SK-N-SH (cell line): Measurements from ENCODE around the gene PECR. TPM values are rescaled to one million over a fixed set of nuclear protein-coding genes. Genes with fewer than 3 reads are reported as not detected.

Source experiments
- CTCF ChIA-PET: fragments of 300-600, 350-600 bp; formaldehyde crosslinking; extraction: SDS; loops from one replicate; lab custom pipeline; 2021; lab: Yijun Ruan, JAX
- POLR2A ChIA-PET: fragments of 350-600 bp; sonication (Branson Sonifier 250); formaldehyde crosslinking; extraction: SDS; loops from one replicate; lab custom pipeline; 2020; ENCODE audit warnings: antibody characterized with exemption, inconsistent platforms; lab: Yijun Ruan, JAX
- DNase-seq: peaks from one replicate; pipeline ENCODE4 v3.0.0; 2012
- H2AFZ ChIP-seq: fragments of 200-600 bp; sonication (generic); 2 replicates; pipeline ENCODE4 v1.8.1; 2016; ENCODE audit warnings: antibody characterized with exemption, mild to moderate bottlenecking, low read depth
- H3F3A ChIP-seq: fragments of 200-600 bp; sonication (generic); replicated peaks from 2 replicates; pipeline ENCODE3; 2016; ENCODE audit warnings: antibody characterized with exemption, mild to moderate bottlenecking; ENCODE audit not compliant: insufficient read depth
- H3K27ac ChIP-seq, 2 experiments: fragments of 200-500 bp in 1 of 2; fragments of 200-600 bp in 1 of 2; sonication (Bioruptor generic) in 1 of 2; sonication (generic), shearing (Covaris generic) in 1 of 2; 2 replicates each; pipeline versions ENCODE4 v1.5.1 to v1.6.1; 2014 to 2016; ENCODE audit warnings: low read depth in 2 of 2, inconsistent platforms in 1 of 2, low read length in 1 of 2, mild to moderate bottlenecking in 1 of 2, mixed read lengths in 1 of 2
- H3K27me3 ChIP-seq: fragments of 200-600 bp; sonication (generic), shearing (Covaris generic); 2 replicates; pipeline ENCODE4 v1.6.1; 2016; ENCODE audit warnings: mixed run types; ENCODE audit not compliant: insufficient read depth
- H3K36me3 ChIP-seq, 2 experiments: fragments of 200-500 bp in 1 of 2; fragments of 200-600 bp in 1 of 2; sonication (Bioruptor generic) in 1 of 2; sonication (generic) in 1 of 2; replicated peaks in 1 of 2; 2 replicates each; pipeline versions ENCODE3 to v1.5.1; 2014 to 2016; ENCODE audit warnings: low read length in 1 of 2, mild to moderate bottlenecking in 1 of 2; ENCODE audit not compliant: insufficient read depth in 2 of 2, control insufficient read depth in 1 of 2
- H3K4me1 ChIP-seq, 2 experiments: fragments of 200-500 bp in 1 of 2; fragments of 200-600 bp in 1 of 2; sonication (Bioruptor generic) in 1 of 2; sonication (generic), shearing (Covaris generic) in 1 of 2; 2 replicates each; pipeline versions ENCODE4 v1.5.1 to v1.6.1; 2014 to 2016; ENCODE audit warnings: low read depth in 1 of 2, low read length in 1 of 2, mixed run types in 1 of 2; ENCODE audit not compliant: insufficient read depth in 2 of 2, control insufficient read depth in 1 of 2
- H3K4me2 ChIP-seq: fragments of 200-600 bp; sonication (generic), shearing (Covaris generic); 2 replicates; pipeline ENCODE4 v1.6.1; 2017; ENCODE audit warnings: mixed run types
- H3K4me3 ChIP-seq, 2 experiments: fragments of 200-500 bp in 1 of 2; fragments of 200-600 bp in 1 of 2; sonication (Bioruptor generic) in 1 of 2; sonication (generic), shearing (Covaris generic) in 1 of 2; 2 replicates each; pipeline versions ENCODE4 v1.5.1 to v1.8.1; 2014 to 2016; ENCODE audit warnings: low read depth in 2 of 2, inconsistent platforms in 1 of 2, low read length in 1 of 2, mild to moderate bottlenecking in 1 of 2, mixed read lengths in 1 of 2, moderate library complexity in 1 of 2
- H3K79me2 ChIP-seq: fragments of 200-600 bp; sonication (generic); 2 replicates; pipeline ENCODE4 v1.8.1; 2017; ENCODE audit warnings: mild to moderate bottlenecking; ENCODE audit not compliant: insufficient read depth
- H3K9ac ChIP-seq: fragments of 200-600 bp; sonication (generic); 2 replicates; pipeline ENCODE4 v1.6.1; 2017; ENCODE audit warnings: mixed run types
- H3K9me2 ChIP-seq: fragments of 200-600 bp; sonication (generic); 2 replicates; pipeline ENCODE4 v1.6.1; 2017; ENCODE audit warnings: mixed run types
- H3K9me3 ChIP-seq: fragments of 200-600 bp; sonication (generic); 2 replicates; pipeline ENCODE4 v1.6.1; 2017; ENCODE audit warnings: mixed run types, mild to moderate bottlenecking, moderate library complexity
- H4K20me1 ChIP-seq: fragments of 200-600 bp; sonication (generic); 2 replicates; pipeline ENCODE4 v1.6.1; 2017; ENCODE audit warnings: mild to moderate bottlenecking, mixed run types; ENCODE audit not compliant: insufficient read depth
- CTCF ChIP-seq: fragments of 200-600 bp; sonication (generic); IDR thresholded peaks from 2 replicates; pipeline ENCODE4 v1.6.1; 2017; ENCODE audit warnings: antibody characterized with exemption, mild to moderate bottlenecking, moderate library complexity
- EP300 ChIP-seq, 2 experiments: IDR thresholded peaks; 2 replicates each; pipeline versions ENCODE4 v1.4.0 to v1.6.1; 2012; ENCODE audit warnings: borderline replicate concordance in 1 of 2, low read depth in 1 of 2, low read length in 1 of 2
- EZH2phosphoT487 ChIP-seq: fragments of 200-600 bp; sonication (generic); IDR thresholded peaks from 2 replicates; pipeline ENCODE4 v1.6.1; 2017; ENCODE audit warnings: low read depth, mixed run types, mild to moderate bottlenecking, antibody characterized with exemption, moderate library complexity, borderline replicate concordance
- FOSL2 ChIP-seq: IDR thresholded peaks from 2 replicates; pipeline ENCODE4 v1.4.0; 2012; ENCODE audit warnings: low read depth, mild to moderate bottlenecking, moderate library complexity, borderline replicate concordance
- FOXM1 ChIP-seq: IDR thresholded peaks from 2 replicates; pipeline ENCODE4 v1.4.0; 2012; ENCODE audit warnings: low read depth, mild to moderate bottlenecking
- GABPA ChIP-seq: IDR thresholded peaks from 2 replicates; pipeline ENCODE4 v1.4.0; 2012; ENCODE audit warnings: low read depth, mild to moderate bottlenecking
- GATA2 ChIP-seq: sonication (generic); formaldehyde crosslinking; IDR thresholded peaks from 2 replicates; pipeline ENCODE4 v1.5.0; 2020; ENCODE audit warnings: mild to moderate bottlenecking, missing genetic modification reagents
- JUND ChIP-seq: IDR thresholded peaks from 2 replicates; pipeline ENCODE4 v1.4.0; 2012
- MEF2A ChIP-seq: IDR thresholded peaks from 2 replicates; pipeline ENCODE4 v1.4.0; 2012; ENCODE audit warnings: low read depth, borderline replicate concordance
- MXI1 ChIP-seq: IDR thresholded peaks from 2 replicates; pipeline ENCODE4 v1.6.1; 2012; ENCODE audit warnings: mild to moderate bottlenecking, low read depth, low read length, improper control_type of control experiment
- NFIC ChIP-seq: IDR thresholded peaks from 2 replicates; pipeline ENCODE4 v1.4.0; 2012; ENCODE audit warnings: borderline replicate concordance
- PBX3 ChIP-seq: IDR thresholded peaks from 2 replicates; pipeline ENCODE4; 2012
- POLR2AphosphoS5 ChIP-seq: IDR thresholded peaks from 2 replicates; pipeline ENCODE4 v1.6.1; 2012; ENCODE audit warnings: low read depth, low read length
- RAD21 ChIP-seq: IDR thresholded peaks from 2 replicates; pipeline ENCODE4 v1.6.1; 2012; ENCODE audit warnings: mild to moderate bottlenecking, low read length
- RFX5 ChIP-seq: IDR thresholded peaks from 2 replicates; pipeline ENCODE4 v1.6.1; 2012; ENCODE audit warnings: mild to moderate bottlenecking, improper control_type of control experiment, low read length
- RXRA ChIP-seq: IDR thresholded peaks from 2 replicates; pipeline ENCODE4 v1.4.0; 2012; ENCODE audit warnings: low read depth, mild to moderate bottlenecking, borderline replicate concordance
- SIN3A ChIP-seq: IDR thresholded peaks from 2 replicates; pipeline ENCODE4 v1.6.1; 2012; ENCODE audit warnings: low read depth, mild to moderate bottlenecking, low read length, moderate library complexity, borderline replicate concordance
- SMC3 ChIP-seq: IDR thresholded peaks from 2 replicates; pipeline ENCODE4 v1.6.1; 2012; ENCODE audit warnings: low read depth, low read length, improper control_type of control experiment
- TAF1 ChIP-seq: IDR thresholded peaks from 2 replicates; pipeline ENCODE4 v1.6.1; 2012; ENCODE audit warnings: low read depth, mild to moderate bottlenecking, low read length, moderate library complexity, borderline replicate concordance
- USF2 ChIP-seq: fragments of 150-350 bp; IDR thresholded peaks from 2 replicates; pipeline ENCODE4 v1.6.1; 2017; ENCODE audit warnings: antibody characterized with exemption, low read length, low read depth, borderline replicate concordance
- YY1 ChIP-seq: IDR thresholded peaks from 2 replicates; pipeline ENCODE4 v1.4.0; 2012; ENCODE audit warnings: low read depth, mild to moderate bottlenecking
- ZBTB33 ChIP-seq: IDR thresholded peaks from 2 replicates; pipeline ENCODE4 v1.4.0; 2012; ENCODE audit warnings: low read depth, borderline replicate concordance
- WGBS: methylation state at CpG from one replicate; pipeline ENCODE4 v1.1.6; 2017; ENCODE audit warnings: low lambda C conversion rate; 5-methylcytosine and 5-hydroxymethylcytosine counted together
- polyA plus RNA-seq, 3 experiments: library from polyadenylated mRNA; depleted of rRNA; stranded (reverse); fragments of >200 nt; gene quantifications; 2 replicates each; pipeline ENCODE4 v1.2.3, GENCODE V29; 2012

PECR gene
- polyA plus RNA-seq, 1 of the 3 experiments (the other 2 are of a cell fraction) = 18.6 TPM

- TF ChIP-seq EZH2phosphoT487 (no peak), PBX3 (no peak)
- TF ChIP-seq, all 33 proteins: peak for 0
These were observed 29.0 kb upstream of the PECR start (continued) for GRCh38 chr2:216110620-216111019.

GRCh38 chr2:216109962-216110614 lies 28.5 kb upstream of the PECR start:
- ChIA-PET CTCF (interaction anchor here (0.6 to 2.3 kb wide), 26 partner anchors 9 to 408 kb away, joined by 3 to 14 read pairs (median 4); partner anchors contain the start of genes MARCHF4, PECR and TMEM169), POLR2A (interaction anchor here (2.5 kb wide), 1 partner anchor 28 kb away, joined by 17 read pairs; the partner anchor contains the start of genes PECR and TMEM169)
- Histone ChIP-seq H3F3A (peaks cover 23% of the 10 kb centered on the region), H3K4me2 (peak overlapping the region; percentile 86), H3K79me2 (peaks cover 51% of the 10 kb centered on the region), H3K27ac (peak overlapping the region; percentile 89 to 96), H3K9me2 (no peaks in the 10 kb centered on the region), H3K4me3 (peak overlapping the region; percentile 83 to 97), H3K36me3 (peaks cover 39 to 41% of the 10 kb centered on the region in 2 experiments), H3K9me3 (no peaks in the 10 kb centered on the region), H4K20me1 (peaks cover 11% of the 10 kb centered on the region), H2AFZ (no peak overlapping the region; the same call in 1 of the 2 replicates), H3K4me1 (peaks cover 9 to 26% of the 10 kb centered on the region in 2 experiments), H3K27me3 (no peaks in the 10 kb centered on the region), H3K9ac (peak overlapping the region; percentile 92)
- WGBS = 3% methylated on average over 10 of the region's 10 CpGs
- DNase-seq = no peak
- TF ChIP-seq TAF1 = no peak
- no peak for TF ChIP-seq MXI1
- no peak for TF ChIP-seq NFIC
- TF ChIP-seq MEF2A = no peak
- TF ChIP-seq RXRA = no peak
- no peak for TF ChIP-seq FOXM1
- peak; percentile 65 for TF ChIP-seq RAD21
- no peak for TF ChIP-seq GABPA
- TF ChIP-seq EZH2phosphoT487 = no peak
- no peak for TF ChIP-seq YY1
- TF ChIP-seq SMC3 = peak; percentile 23; the same call in 1 of the 2 replicates
- no peak for TF ChIP-seq SIN3A
- no peak for TF ChIP-seq ZBTB33
- no peak for TF ChIP-seq EP300 (IDR thresholded peaks at IDR 0.05; ENCODE audit: borderline replicate concordance in 1 of 2, low read depth in 1 of 2, low read length in 1 of 2)
- no peak for TF ChIP-seq FOSL2
- peak; percentile 22; the same call in 1 of the 2 replicates for TF ChIP-seq GATA2 (CRISPR knock-in tag)
- 0 out of 2 replicates have a peak, but pooled peaks have one; percentile 11 for TF ChIP-seq RFX5
- TF ChIP-seq JUND = no peak
- TF ChIP-seq USF2 = no peak
- no peak; the same call in 1 of the 2 replicates for TF ChIP-seq POLR2AphosphoS5
- peak; percentile 71 for TF ChIP-seq CTCF
